IPS-NIHi7 (cell line): Measurements from ENCODE around the gene CNTN1.

Source experiments
- DNase-seq: peaks from one replicate; pipeline ENCODE4 v3.0.0; 2012; ENCODE audit warnings: mixed read lengths; ENCODE audit errors: extremely low spot score

CNTN1 gene

GRCh38 chr12:40963751-40964150, 271.5 kb downstream of the CNTN1 start:
- DNase-seq = no peak

GRCh38 chr12:40969796-40970195, 277.6 kb downstream of the CNTN1 start:
- peak; percentile 10 for DNase-seq

GRCh38 chr12:40970320-40970907, 278.2 kb downstream of the CNTN1 start:
- peak; percentile 15 for DNase-seq

- no peak for DNase-seq
These were observed 279.7 kb downstream of the CNTN1 start for GRCh38 chr12:40971911-40972310.

- no peak for DNase-seq
These were observed 284.3 kb downstream of the CNTN1 start for GRCh38 chr12:40976546-40976945.

GRCh38 chr12:40980427-40980961, 288.3 kb downstream of the CNTN1 start:
- DNase-seq = no peak

- no peak for DNase-seq
These were observed 293.8 kb downstream of the CNTN1 start for GRCh38 chr12:40986001-40986400.

GRCh38 chr12:40988355-40988754, 296.1 kb downstream of the CNTN1 start:
- no peak for DNase-seq

- no peak for DNase-seq
These were observed 296.6 kb downstream of the CNTN1 start for GRCh38 chr12:40988824-40989223.

- no peak for DNase-seq
These were observed 297.5 kb downstream of the CNTN1 start for GRCh38 chr12:40989785-40990184.

GRCh38 chr12:40992158-40992557, 299.9 kb downstream of the CNTN1 start:
- no peak for DNase-seq

GRCh38 chr12:40992674-40993073, 300.4 kb downstream of the CNTN1 start:
- no peak for DNase-seq

- no peak for DNase-seq
These were observed 300.9 kb downstream of the CNTN1 start for GRCh38 chr12:40993158-40993557.

- no peak for DNase-seq
These were observed 303.9 kb downstream of the CNTN1 start for GRCh38 chr12:40996091-40996490.

- no peak for DNase-seq
These were observed 307.0 kb downstream of the CNTN1 start for GRCh38 chr12:40999210-40999609.

- no peak for DNase-seq
These were observed 316.2 kb downstream of the CNTN1 start for GRCh38 chr12:41008472-41008871.

GRCh38 chr12:41011939-41012338, 319.7 kb downstream of the CNTN1 start:
- peak; percentile 12 for DNase-seq

- DNase-seq = no peak
These were observed 321.8 kb downstream of the CNTN1 start for GRCh38 chr12:41013881-41014642.

GRCh38 chr12:41014643-41015020, 322.4 kb downstream of the CNTN1 start:
- no peak for DNase-seq

GRCh38 chr12:41018010-41018409, 325.8 kb downstream of the CNTN1 start:
- no peak for DNase-seq

- no peak for DNase-seq
These were observed 327.2 kb downstream of the CNTN1 start for GRCh38 chr12:41019461-41019860.

GRCh38 chr12:41023836-41024235, 331.6 kb downstream of the CNTN1 start:
- DNase-seq = no peak

GRCh38 chr12:41026151-41026550, 333.9 kb downstream of the CNTN1 start:
- DNase-seq = no peak
